H1 (cell line): Measurements from ENCODE around the gene OR8B8. TPM values are rescaled to one million over a fixed set of nuclear protein-coding genes. Genes with fewer than 3 reads are reported as not detected.

Source experiments
- CHD7 ChIP-seq: fragments of 300-600 bp; sonication (generic); IDR thresholded peaks from 2 replicates; pipeline ENCODE4 v1.7.1; 2012; ENCODE audit warnings: low read length, moderate library complexity, mild to moderate bottlenecking, inconsistent platforms; ENCODE audit not compliant: insufficient replicate concordance
- CTBP2 ChIP-seq: IDR thresholded peaks from 2 replicates; pipeline ENCODE4 v1.7.0; 2011; ENCODE audit warnings: borderline replicate concordance, mild to moderate bottlenecking, moderate library complexity, mixed read lengths, low read length; ENCODE audit not compliant: insufficient read depth, insufficient read length
- KDM5A ChIP-seq: fragments of 200-600 bp; IDR thresholded peaks from 2 replicates; pipeline ENCODE4 v1.7.1; 2012; ENCODE audit warnings: mild to moderate bottlenecking, low read length, inconsistent platforms, mixed read lengths
- PHF8 ChIP-seq: fragments of 200-600 bp; sonication (generic); conservative IDR thresholded peaks from 2 replicates; pipeline ENCODE4 v1.7.1; 2012; ENCODE audit warnings: low read depth, mild to moderate bottlenecking, inconsistent platforms, low read length, moderate library complexity
- SAP30 ChIP-seq: fragments of 300-600 bp; sonication (generic); IDR thresholded peaks from 2 replicates; pipeline ENCODE4 v1.7.1; 2012; ENCODE audit warnings: low read length, moderate library complexity, mild to moderate bottlenecking, inconsistent platforms; ENCODE audit not compliant: insufficient read depth, insufficient replicate concordance
- SRF ChIP-seq: IDR thresholded peaks from 2 replicates; pipeline ENCODE4 v1.6.1; 2011; ENCODE audit warnings: mild to moderate bottlenecking, low read depth, low read length, moderate library complexity
- polyA plus RNA-seq, 7 experiments: library from polyadenylated mRNA; depleted of rRNA in 3 of 7; stranded (reverse) in 5 of 7; unstranded in 2 of 7; fragments of >200 nt in 5 of 7; fragments of 200-250 nt in 2 of 7; gene quantifications; 1 replicate in 5 of 7; 2 replicates in 1 of 7; 4 replicates in 1 of 7; pipeline versions ENCODE4 v1.2.1 to v1.2.3, GENCODE V29; 2011 to 2013; ENCODE audit warnings: missing spikeins in 2 of 7, mixed read lengths in 2 of 7
- total RNA-seq: library from RNA; stranded (reverse); fragmentation: NEBNext Ultra II Directional; extraction: Animal tissue kit (Norgen Biotek cat#: 25700); gene quantifications from 2 replicates; pipeline ENCODE4 v1.2.1, GENCODE V29; 2021

The OR8B8 gene
- total and polyA plus RNA-seq, 2 of the 8 experiments (the other 6 are each of a cell fraction or from before 2014, with no cell fraction given), result not detected

DNA sequence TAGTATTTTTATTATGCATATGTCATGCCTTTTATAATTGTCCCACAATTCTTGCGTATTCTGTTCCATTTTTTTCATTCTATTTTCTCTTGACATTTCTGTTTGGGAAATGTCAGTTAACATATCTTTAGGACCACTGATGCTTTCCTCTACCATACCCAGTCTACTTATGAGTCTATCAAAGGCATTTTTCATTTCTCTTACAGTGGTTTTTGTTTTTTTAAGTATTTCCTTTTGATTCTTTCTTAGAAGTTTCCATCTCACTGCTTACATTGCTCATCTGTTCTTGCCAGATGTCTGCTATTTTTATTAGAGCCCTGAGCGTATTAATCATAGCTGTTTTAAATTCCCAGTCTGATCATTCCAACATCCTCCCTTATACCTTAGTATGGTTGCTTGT is 29.3 kb upstream of the OR8B8 start (continued):
- no peak for TF ChIP-seq KDM5A
- TF ChIP-seq SRF, result no peak
- no peak for TF ChIP-seq PHF8
- TF ChIP-seq CHD7, result no peak
- TF ChIP-seq CTBP2, result no peak
- TF ChIP-seq SAP30, result no peak
